H1 (cell line): Measurements from ENCODE around the gene MRPL19. TPM values are rescaled to one million over a fixed set of nuclear protein-coding genes. Genes with fewer than 3 reads are reported as not detected.

Experiments used
- CTCF ChIA-PET: fragments of 300-600 bp; sonication (Branson Sonifier 250); formaldehyde crosslinking; loops from one replicate; lab custom pipeline; 2021; ENCODE audit not compliant: partially characterized antibody; lab: Charles Lee
- POLR2A ChIA-PET: fragments of 300-600 bp; sonication (Branson Sonifier 250); formaldehyde crosslinking; loops from one replicate; lab custom pipeline; 2021; ENCODE audit warnings: inconsistent platforms; ENCODE audit not compliant: partially characterized antibody; lab: Charles Lee
- DNase-seq, 2 experiments: peaks; one replicate each; pipeline versions ENCODE4 v3.0.0 to v3.0.0-alpha.2; 2010 to 2022; ENCODE audit warnings: low spot score in 2 of 2, low read depth in 1 of 2, mixed read lengths in 1 of 2
- FAIRE-seq: peaks from 2 replicates; lab custom pipeline; 2011; peaks lifted over from hg19 to GRCh38; lab: Jason Lieb, UNC
- H2AFZ ChIP-seq: 2 replicates; pipeline ENCODE4 v1.8.1; 2012; ENCODE audit warnings: low read length, inconsistent platforms
- H2AK5ac ChIP-seq: 2 replicates; pipeline ENCODE4 v1.6.1; 2013; ENCODE audit warnings: low read depth, low read length
- H2BK120ac ChIP-seq: replicated peaks from 2 replicates; pipeline ENCODE3; 2013; ENCODE audit warnings: low read depth, low read length, inconsistent platforms
- H2BK12ac ChIP-seq: 2 replicates; pipeline ENCODE4 v1.6.1; 2013; ENCODE audit warnings: low read depth, low read length
- H2BK15ac ChIP-seq: 2 replicates; pipeline ENCODE4 v1.6.1; 2013; ENCODE audit warnings: low read length
- H2BK20ac ChIP-seq: 2 replicates; pipeline ENCODE4 v1.6.1; 2013; ENCODE audit warnings: low read length
- H2BK5ac ChIP-seq: 2 replicates; pipeline ENCODE4 v1.6.1; 2013; ENCODE audit warnings: low read depth, low read length
- H3K14ac ChIP-seq: 2 replicates; pipeline ENCODE4 v1.6.1; 2013; ENCODE audit warnings: inconsistent platforms; ENCODE audit not compliant: insufficient read length
- H3K18ac ChIP-seq: 2 replicates; pipeline ENCODE4 v1.6.1; 2013; ENCODE audit warnings: low read length; ENCODE audit errors: extremely low read depth
- H3K23ac ChIP-seq: 2 replicates; pipeline ENCODE4 v1.6.1; 2013; ENCODE audit warnings: inconsistent platforms; ENCODE audit not compliant: insufficient read length
- H3K23me2 ChIP-seq: 2 replicates; pipeline ENCODE4 v1.6.1; 2013; ENCODE audit warnings: low read depth, low read length
- H3K27ac ChIP-seq: 2 replicates; pipeline ENCODE4 v1.6.1; 2011; ENCODE audit warnings: low read depth, low read length, inconsistent platforms
- H3K27me3 ChIP-seq, 4 experiments: replicated peaks in 1 of 4; 1 replicate in 1 of 4; 2 replicates in 3 of 4; pipeline versions ENCODE4 v1.6.1 to v1.8.1; 2011 to 2013; ENCODE audit warnings: low read length in 3 of 4, mild to moderate bottlenecking in 3 of 4, inconsistent platforms in 2 of 4, mixed read lengths in 2 of 4, moderate library complexity in 1 of 4; ENCODE audit not compliant: control insufficient read depth in 3 of 4, insufficient read depth in 3 of 4; ENCODE audit errors: extremely low read depth in 1 of 4
- H3K36me3 ChIP-seq, 4 experiments: 2 replicates each; pipeline versions ENCODE4 v1.6.1 to v1.8.1; 2011 to 2013; ENCODE audit warnings: mild to moderate bottlenecking in 4 of 4, low read length in 3 of 4, moderate library complexity in 2 of 4, control low read depth in 1 of 4, inconsistent platforms in 1 of 4; ENCODE audit not compliant: insufficient read depth in 4 of 4, control insufficient read depth in 2 of 4
- H3K4ac ChIP-seq: replicated peaks from 2 replicates; pipeline ENCODE3; 2013; ENCODE audit warnings: low read length, low read depth, mixed read lengths, inconsistent platforms; ENCODE audit not compliant: insufficient read length
- H3K4me1 ChIP-seq, 4 experiments: replicated peaks in 1 of 4; 1 replicate in 1 of 4; 2 replicates in 3 of 4; pipeline versions ENCODE4 v1.6.1 to v1.8.1; 2011 to 2013; ENCODE audit warnings: low read length in 3 of 4, inconsistent platforms in 2 of 4, mixed read lengths in 1 of 4; ENCODE audit not compliant: insufficient read depth in 4 of 4, control insufficient read depth in 3 of 4
- H3K4me2 ChIP-seq, 2 experiments: 2 replicates each; pipeline versions ENCODE4 v1.6.1 to v1.8.1; 2011 to 2013; ENCODE audit warnings: low read depth in 2 of 2, low read length in 2 of 2, control low read depth in 1 of 2, inconsistent platforms in 1 of 2, mild to moderate bottlenecking in 1 of 2; ENCODE audit not compliant: insufficient read depth in 1 of 2
- H3K4me3 ChIP-seq, 4 experiments: fragments of 200-600, 300-600 bp in 1 of 4; sonication (generic), shearing (Covaris generic), sonication (Bioruptor Twin) in 1 of 4; 2 replicates each; pipeline versions ENCODE4 v1.5.1 to v1.8.1; 2011 to 2016; ENCODE audit warnings: low read length in 4 of 4, low read depth in 3 of 4, control low read depth in 2 of 4, inconsistent platforms in 2 of 4, mild to moderate bottlenecking in 2 of 4, mixed read lengths in 1 of 4, moderate library complexity in 1 of 4; ENCODE audit not compliant: insufficient read depth in 2 of 4; ENCODE audit errors: extremely low read depth in 1 of 4
- H3K56ac ChIP-seq: replicated peaks from 2 replicates; pipeline ENCODE3; 2013; ENCODE audit warnings: low read depth, mild to moderate bottlenecking, mixed read lengths, low read length, inconsistent platforms; ENCODE audit not compliant: insufficient read length
- H3K79me1 ChIP-seq: 2 replicates; pipeline ENCODE4 v1.6.1; 2013; ENCODE audit warnings: low read depth, low read length, control low read depth
- H3K79me2 ChIP-seq, 2 experiments: 2 replicates each; pipeline versions ENCODE4 v1.6.1 to v1.8.1; 2012 to 2013; ENCODE audit warnings: low read length in 2 of 2, mild to moderate bottlenecking in 2 of 2, inconsistent platforms in 1 of 2; ENCODE audit not compliant: insufficient read depth in 2 of 2, control insufficient read depth in 1 of 2
- H3K9ac ChIP-seq, 4 experiments: replicated peaks in 1 of 4; 1 replicate in 1 of 4; 2 replicates in 3 of 4; pipeline versions ENCODE4 v1.6.1 to v1.8.1; 2011 to 2013; ENCODE audit warnings: low read depth in 3 of 4, low read length in 3 of 4, control low read depth in 2 of 4, mild to moderate bottlenecking in 2 of 4, moderate library complexity in 2 of 4, inconsistent platforms in 1 of 4; ENCODE audit errors: extremely low read depth in 1 of 4
- H3K9me3 ChIP-seq, 2 experiments: 2 replicates each; pipeline versions ENCODE4 v1.6.1 to v1.8.1; 2012 to 2013; ENCODE audit warnings: mild to moderate bottlenecking in 2 of 2, moderate library complexity in 2 of 2, control low read depth in 1 of 2, inconsistent platforms in 1 of 2, low read depth in 1 of 2, low read length in 1 of 2, mixed read lengths in 1 of 2; ENCODE audit not compliant: insufficient read depth in 2 of 2
- H4K20me1 ChIP-seq, 2 experiments: replicated peaks in 1 of 2; 2 replicates each; pipeline versions ENCODE3 to v1.8.1; 2011 to 2013; ENCODE audit warnings: inconsistent platforms in 2 of 2, low read length in 2 of 2, mild to moderate bottlenecking in 1 of 2; ENCODE audit not compliant: insufficient read depth in 2 of 2, control insufficient read depth in 1 of 2
- H4K5ac ChIP-seq: 2 replicates; pipeline ENCODE4 v1.6.1; 2013; ENCODE audit warnings: low read length, low read depth, mixed read lengths, inconsistent platforms; ENCODE audit not compliant: insufficient read length
- H4K8ac ChIP-seq: 2 replicates; pipeline ENCODE4 v1.8.0; 2013; ENCODE audit warnings: mild to moderate bottlenecking, moderate library complexity, low read length, inconsistent platforms; ENCODE audit not compliant: insufficient read depth; ENCODE audit errors: extremely low read depth
- H4K91ac ChIP-seq: replicated peaks from 2 replicates; pipeline ENCODE3; 2013; ENCODE audit warnings: low read length, mixed read lengths, inconsistent platforms; ENCODE audit not compliant: insufficient read length
- CBX8 ChIP-seq: fragments of 300-800, 300-1000 bp; sonication (generic); IDR thresholded peaks from 2 replicates; pipeline ENCODE4 v1.7.1; 2016; ENCODE audit warnings: low read depth, low read length, borderline replicate concordance
- CREB1 ChIP-seq: IDR thresholded peaks from 2 replicates; pipeline ENCODE4 v1.6.1; 2012; ENCODE audit warnings: inconsistent platforms
- EGR1 ChIP-seq: IDR thresholded peaks from 2 replicates; pipeline ENCODE4 v1.6.1; 2011; ENCODE audit warnings: low read depth, low read length, borderline replicate concordance
- GABPA ChIP-seq: IDR thresholded peaks from 2 replicates; pipeline ENCODE4 v1.6.1; 2011; ENCODE audit warnings: mild to moderate bottlenecking, low read length, moderate library complexity, borderline replicate concordance; ENCODE audit not compliant: insufficient read depth
- JUN ChIP-seq: IDR thresholded peaks from 2 replicates; pipeline ENCODE4 v1.6.1; 2011; ENCODE audit warnings: low read depth, mild to moderate bottlenecking, improper control_type of control experiment, low read length
- PHF8 ChIP-seq: fragments of 200-600 bp; sonication (generic); conservative IDR thresholded peaks from 2 replicates; pipeline ENCODE4 v1.7.1; 2012; ENCODE audit warnings: low read depth, mild to moderate bottlenecking, inconsistent platforms, low read length, moderate library complexity
- SIX5 ChIP-seq: IDR thresholded peaks from 2 replicates; pipeline ENCODE4 v1.6.1; 2011; ENCODE audit warnings: mild to moderate bottlenecking, low read depth, low read length
- SUZ12 ChIP-seq: fragments of 200-600 bp; sonication (generic); IDR thresholded peaks from 2 replicates; pipeline ENCODE4 v1.6.1; 2012; ENCODE audit warnings: mild to moderate bottlenecking, inconsistent platforms, low read length, moderate library complexity, mixed read lengths
- TAF1 ChIP-seq: IDR thresholded peaks from 2 replicates; pipeline ENCODE4 v1.6.1; 2011; ENCODE audit warnings: mild to moderate bottlenecking, low read depth, low read length
- WGBS, 2 experiments: shearing (Covaris generic) in 1 of 2; methylation state at CpG; one replicate each; pipeline versions ENCODE4 v1.1.6 to v1.1.7; 2013 to 2015; ENCODE audit warnings: low lambda C conversion rate in 2 of 2, mixed read lengths in 2 of 2, inconsistent platforms in 1 of 2, low coverage in 1 of 2, missing lambda C conversion rate in 1 of 2; ENCODE audit not compliant: insufficient replicate concordance in 2 of 2, insufficient coverage in 1 of 2, insufficient read length in 1 of 2; ENCODE audit errors: extremely low coverage in 1 of 2, missing lambda C conversion rate in 1 of 2; 5-methylcytosine and 5-hydroxymethylcytosine counted together
- polyA plus RNA-seq, 7 experiments: library from polyadenylated mRNA; depleted of rRNA in 3 of 7; stranded (reverse) in 5 of 7; unstranded in 2 of 7; fragments of >200 nt in 5 of 7; fragments of 200-250 nt in 2 of 7; gene quantifications; 1 replicate in 5 of 7; 2 replicates in 1 of 7; 4 replicates in 1 of 7; pipeline versions ENCODE4 v1.2.1 to v1.2.3, GENCODE V29; 2011 to 2013; ENCODE audit warnings: missing spikeins in 2 of 7, mixed read lengths in 2 of 7
- total RNA-seq: library from RNA; stranded (reverse); fragmentation: NEBNext Ultra II Directional; extraction: Animal tissue kit (Norgen Biotek cat#: 25700); gene quantifications from 2 replicates; pipeline ENCODE4 v1.2.1, GENCODE V29; 2021

Gene MRPL19
- total and polyA plus RNA-seq, 2 of the 8 experiments (the other 6 are each of a cell fraction or from before 2014, with no cell fraction given), result 18.1 to 75.2 TPM

- no peak overlapping the region for H2AFZ ChIP-seq
- H3K9me3 ChIP-seq, result no peaks in the 10 kb centered on the region; a peak in 1 of 4 replicates
- H3K56ac ChIP-seq, result no peak overlapping the region
- DNase-seq (no peak), FAIRE-seq (no peak)
- H4K91ac ChIP-seq, result no peak overlapping the region
- no peaks in the 10 kb centered on the region for H3K36me3 ChIP-seq
- H2BK120ac ChIP-seq, result no peak overlapping the region
- ChIA-PET POLR2A (interaction anchor here (1.3 kb wide), 1 partner anchor 13 kb away, joined by 4 read pairs; no protein-coding TSS in a partner anchor), CTCF (interaction anchor here (0.7 to 3.3 kb wide), 2 partner anchors 9 to 156 kb away, joined by 3 to 14 read pairs; no protein-coding TSS in a partner anchor)
- no peak overlapping the region for H2BK5ac ChIP-seq
- no peak overlapping the region for H2BK20ac ChIP-seq
- H3K4me3 ChIP-seq, result no peak overlapping the region
- H3K4ac ChIP-seq, result no peak overlapping the region
- no peaks in the 10 kb centered on the region for H3K27me3 ChIP-seq
- H3K4me1 ChIP-seq, result no peaks in the 10 kb centered on the region
- H3K14ac ChIP-seq, result no peak overlapping the region
- H3K9ac ChIP-seq, result no peak overlapping the region
- no peaks in the 10 kb centered on the region for H3K23me2 ChIP-seq
- H2BK15ac ChIP-seq, result no peak overlapping the region
- no peak overlapping the region for H3K23ac ChIP-seq
- no peak overlapping the region for H2AK5ac ChIP-seq
- H4K8ac ChIP-seq, result no peak overlapping the region
- H3K79me2 ChIP-seq, result no peaks in the 10 kb centered on the region
- H3K4me2 ChIP-seq, result no peak overlapping the region
- H3K79me1 ChIP-seq, result no peaks in the 10 kb centered on the region
- 89% methylated on average over 4 of the region's 4 CpGs; no CpG with 5 or more reads in 1 of the 2 experiments for WGBS, 2 experiments
- no peaks in the 10 kb centered on the region for H4K20me1 ChIP-seq
- H4K5ac ChIP-seq, result no peak overlapping the region
- no peak overlapping the region for H3K18ac ChIP-seq
- no peak overlapping the region for H2BK12ac ChIP-seq
- no peak overlapping the region for H3K27ac ChIP-seq
- TF ChIP-seq SUZ12 (no peak), TAF1 (no peak), GABPA (no peak), CREB1 (no peak), EGR1 (no peak), CBX8 (no peak), SIX5 (no peak), PHF8 (no peak), JUN (no peak)
Measured at GRCh38 chr2:75621228-75621627, 25.4 kb upstream of the MRPL19 start.
